ENCODE results near the gene CAPN10.

DNA sequence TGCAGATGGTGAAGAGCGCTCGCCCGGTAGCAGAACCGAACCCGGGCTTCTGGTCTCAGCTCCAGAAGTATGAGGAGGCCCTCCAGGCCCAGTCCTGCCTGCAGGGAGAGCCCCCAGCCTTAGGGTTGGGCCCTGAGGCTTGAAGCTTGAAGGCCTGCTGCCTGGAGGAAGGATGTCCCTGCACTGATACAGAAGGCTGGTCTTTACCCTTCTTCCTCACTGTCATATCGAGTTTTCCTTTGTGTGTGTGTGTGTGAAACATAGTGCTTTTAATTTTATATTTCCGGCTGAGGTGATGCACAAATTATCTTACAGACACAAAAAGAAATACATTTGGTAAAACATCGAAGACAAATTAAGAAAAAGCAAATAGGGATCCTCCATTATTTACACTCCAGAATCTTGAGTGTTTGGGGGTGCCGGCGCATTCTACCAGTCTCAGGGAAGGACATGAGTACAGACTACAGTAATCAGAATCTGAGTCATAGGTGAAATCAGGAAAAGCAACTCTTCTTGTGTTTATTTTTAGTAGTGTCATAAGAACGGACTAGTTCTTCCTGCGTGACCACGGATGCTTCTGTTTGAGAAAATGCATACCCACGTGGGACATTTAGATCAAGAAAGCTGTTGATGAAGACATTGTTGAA lies 25.1 kb upstream of the CAPN10 start:
- TF ChIP-seq EZH2 (IDR thresholded peaks at IDR 0.05; ENCODE audit: insufficient read depth, poor library complexity, severe bottlenecking): no peak
- TF ChIP-seq EZH2phosphoT487 (IDR thresholded peaks at IDR 0.05; ENCODE audit: insufficient read depth, low read depth): no peak

Measured in GM23248 (cell line).